Stimulated activated CD4-positive, alpha-beta T cell treated with anti-CD3 and anti-CD28 coated beads, Interleukin-15, amount 100 ng/mL, for 48 hours (primary cell): ENCODE measurements around the gene CTSO.

ENCODE experiments used
- DNase-seq, 2 donors: peaks; one replicate each; pipeline ENCODE4 v3.0.0-alpha.2; 2020; ENCODE audit warnings: low read depth in 2 of 2

Gene CTSO

GRCh38 chr4:155953151-155954117, at the start of gene CTSO:
CTSO (minus strand) TSS chr4:155953866; CDS start chr4:155953847, 19 bp downstream.
- DNase-seq, result peak; percentile 51 to 55

DNA sequence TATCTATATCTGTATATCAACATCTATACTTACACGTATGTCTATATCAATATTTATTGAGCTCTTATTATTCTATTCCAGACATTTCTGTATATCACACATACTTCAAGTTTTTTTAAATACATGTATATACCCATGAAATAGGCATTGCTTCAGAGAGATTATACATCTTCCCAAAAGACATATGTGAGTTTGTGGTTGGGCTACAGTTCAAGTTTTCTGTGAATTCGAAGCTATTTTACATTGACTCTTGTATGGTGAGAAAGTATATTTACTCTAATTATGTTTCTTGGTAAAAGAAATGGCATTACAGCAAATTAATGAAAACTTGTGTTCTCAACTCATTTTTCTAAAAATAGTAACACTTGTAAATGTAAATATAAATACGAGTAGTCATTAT, 46.8 kb upstream of the CTSO start:
- DNase-seq, result no peak

DNA sequence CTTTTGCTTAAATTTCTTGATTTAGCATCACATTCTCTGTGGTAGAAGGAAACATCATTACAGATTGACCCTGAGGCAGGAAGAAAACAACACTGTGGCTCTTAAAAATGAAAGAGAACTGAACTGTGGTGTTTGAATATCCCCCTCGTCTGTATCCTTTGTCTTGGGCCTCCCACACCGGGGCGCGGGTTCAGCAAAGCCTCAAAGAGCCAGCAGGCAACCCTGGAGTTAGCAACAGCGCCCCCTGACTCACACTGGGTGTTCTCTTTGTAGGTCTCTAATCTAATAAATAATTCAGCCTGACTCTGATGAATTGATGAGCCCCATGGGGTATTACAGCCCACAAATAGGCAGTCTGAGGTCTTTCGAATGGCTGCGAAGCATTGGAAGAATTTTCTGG, 46.1 kb upstream of the CTSO start:
- DNase-seq, result no peak

DNA sequence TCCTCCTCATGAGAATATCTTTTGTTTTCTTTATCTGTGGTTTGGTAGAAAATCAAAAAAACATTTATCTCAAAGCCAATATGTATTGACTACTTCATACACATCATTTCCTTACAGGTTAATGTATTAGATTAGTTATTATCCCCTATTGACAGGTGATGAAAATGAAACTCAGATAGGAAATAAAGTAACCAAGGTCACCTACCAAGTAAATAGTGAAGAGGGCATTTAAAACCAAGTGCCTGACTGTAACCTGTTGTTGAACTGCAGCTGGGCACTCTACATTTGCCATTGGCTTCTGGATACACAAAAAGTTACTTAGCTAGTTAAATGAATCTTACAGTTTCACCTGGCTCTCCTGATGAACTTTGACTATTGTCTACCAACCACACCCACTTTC, 41.4 kb upstream of the CTSO start:
- DNase-seq, result no peak

DNA sequence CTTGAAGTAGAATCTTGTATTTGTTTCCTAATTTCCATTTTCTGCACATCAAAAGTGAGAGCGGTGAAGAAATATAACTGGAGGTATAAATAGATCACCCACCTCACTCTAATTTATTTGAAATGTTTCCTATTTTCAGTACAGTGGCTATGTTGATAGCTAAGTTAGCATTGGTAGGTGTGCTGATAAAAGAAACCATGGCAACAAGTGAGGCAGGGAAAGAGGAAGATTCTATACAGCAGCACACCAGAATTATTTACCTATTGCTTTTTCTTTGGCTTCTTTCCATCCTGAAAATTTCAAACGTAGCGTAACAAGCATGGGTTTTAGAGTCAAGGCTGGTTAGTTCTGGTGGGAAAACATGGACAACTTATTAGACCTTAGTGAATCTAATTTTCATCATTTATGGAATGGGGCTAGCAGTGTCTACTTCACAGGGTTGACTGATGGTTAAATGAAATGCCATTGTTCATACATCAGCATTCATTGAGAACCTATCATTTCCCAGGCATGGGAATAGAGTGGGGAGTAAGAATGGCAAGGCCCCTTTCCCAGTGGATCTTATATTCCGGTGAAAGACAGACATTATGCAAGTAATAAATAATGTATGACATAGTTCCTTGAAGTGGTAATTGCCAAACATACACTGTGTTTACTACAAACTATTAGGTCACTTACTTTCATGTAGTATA, 30.6 kb upstream of the CTSO start:
- no peak for DNase-seq

DNA sequence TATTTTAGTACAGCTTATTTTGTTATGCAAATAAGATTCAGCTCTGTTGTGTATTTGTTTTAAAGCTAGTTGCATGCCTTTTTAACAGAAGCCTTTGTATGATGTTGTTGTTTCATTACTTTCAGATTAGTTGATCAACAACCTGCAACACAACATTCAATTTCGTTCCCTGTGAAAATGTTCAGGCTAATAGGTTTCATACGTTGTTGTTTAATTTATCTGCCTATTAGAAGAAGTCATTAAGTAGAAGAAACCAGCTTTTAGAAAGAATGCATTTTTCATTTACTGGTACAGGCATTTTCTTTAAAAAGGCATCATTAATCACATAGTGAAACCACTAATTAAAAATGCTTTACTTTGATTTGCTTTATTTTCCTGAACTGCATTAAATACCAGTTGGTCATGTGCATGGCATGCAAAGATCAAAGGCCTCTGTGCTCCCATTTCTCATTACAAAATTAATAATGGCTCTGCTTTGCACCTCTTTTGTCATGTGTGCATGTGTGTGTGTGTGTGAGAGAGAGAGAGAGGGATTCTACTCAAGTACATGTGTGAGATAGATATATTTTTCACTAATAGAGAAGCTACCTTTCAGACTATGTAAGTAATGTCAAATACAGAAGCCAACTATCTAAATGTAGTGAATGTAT, 29.2 kb upstream of the CTSO start:
- DNase-seq, result no peak

DNA sequence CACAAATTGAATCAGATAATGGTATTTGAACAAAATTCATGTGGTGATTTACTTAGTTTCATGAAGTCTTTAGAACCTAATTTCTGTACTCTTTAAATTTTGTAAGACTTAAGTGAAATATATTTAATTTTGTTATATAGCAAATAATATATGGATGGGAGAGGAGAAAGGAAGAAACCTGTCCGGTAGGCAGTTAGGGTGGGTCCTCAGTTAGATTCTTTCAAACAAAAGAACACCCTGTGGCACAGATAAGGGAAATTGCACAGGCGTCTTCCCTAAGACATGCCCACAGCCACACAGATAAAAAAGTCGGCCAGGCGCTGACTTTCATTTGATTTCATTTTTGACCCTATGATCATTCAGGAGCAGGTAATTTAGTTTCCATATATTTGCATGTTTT, 25.1 kb upstream of the CTSO start:
- DNase-seq, result no peak

GRCh38 chr4:155975511-155975910, 21.8 kb upstream of the CTSO start:
- no peak for DNase-seq

DNA sequence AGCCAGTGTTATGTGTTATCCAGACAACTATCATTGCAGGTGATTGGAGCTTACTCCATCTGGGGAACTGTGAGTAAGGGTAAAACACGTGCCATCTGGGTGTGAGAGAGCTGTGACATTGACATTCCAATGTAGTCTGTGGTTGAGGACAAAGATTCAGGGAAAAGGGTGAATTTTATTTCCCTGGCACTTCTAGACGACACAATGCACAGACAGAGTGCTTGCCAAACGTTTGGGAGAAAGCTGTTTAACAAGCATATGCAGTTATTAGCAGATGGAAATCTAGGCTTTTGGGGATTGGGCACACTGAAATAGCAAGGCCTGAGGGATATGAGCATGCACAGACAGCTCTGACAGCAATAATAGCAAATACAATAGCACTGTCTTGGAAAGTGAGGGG, 21.3 kb upstream of the CTSO start:
- DNase-seq, result no peak

DNA sequence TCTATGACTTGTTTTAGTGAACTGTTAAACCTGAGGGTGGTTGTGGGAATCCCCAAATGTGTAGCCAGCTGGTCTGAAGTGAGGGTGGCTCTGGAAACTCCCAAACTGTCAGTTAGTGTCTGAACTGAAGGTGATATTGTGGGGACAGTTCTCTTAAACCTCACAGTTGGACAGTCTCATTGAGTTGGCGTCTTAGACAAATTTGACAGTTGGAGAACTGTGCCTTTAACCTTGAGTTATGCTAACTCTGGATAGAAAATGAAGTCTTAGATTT, 20.7 kb upstream of the CTSO start:
- DNase-seq, result no peak

DNA sequence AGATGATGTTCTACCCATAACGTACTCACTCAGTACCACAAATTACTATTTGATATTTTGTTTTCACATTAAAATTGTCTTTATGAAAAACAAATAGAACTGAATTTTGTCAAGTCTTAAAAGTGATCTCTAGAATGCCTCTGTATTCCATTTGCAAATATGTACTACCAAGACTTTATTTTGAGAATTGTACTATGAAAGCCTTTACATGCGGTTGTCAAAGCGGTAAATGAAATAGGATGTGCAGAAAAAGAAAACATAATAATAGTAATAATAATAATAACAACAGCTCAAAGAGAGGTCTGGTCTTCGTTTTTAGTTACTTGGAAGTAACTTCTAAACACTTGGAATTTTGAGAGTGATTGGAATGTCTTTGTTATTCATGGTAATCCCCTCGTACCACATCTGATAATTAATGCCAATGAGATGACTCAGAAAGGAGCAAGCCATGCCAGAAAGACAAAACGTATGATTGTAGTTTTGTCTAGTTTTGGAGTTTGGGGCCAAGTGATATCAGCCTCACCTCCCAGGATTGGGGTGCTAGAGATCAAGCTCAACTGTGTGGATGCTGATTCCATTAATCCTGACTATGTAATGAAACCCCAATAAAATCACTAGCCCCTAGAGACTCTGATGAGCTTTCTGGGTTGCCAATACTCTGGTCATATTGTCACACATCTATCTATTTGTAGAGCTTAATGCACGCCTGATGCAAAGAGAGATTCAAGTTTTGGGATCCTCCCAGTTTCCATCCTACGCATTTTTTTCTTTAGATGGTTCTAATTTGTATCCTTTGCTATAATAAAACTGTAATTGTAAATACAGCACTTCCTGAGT, 20.2 kb upstream of the CTSO start:
- no peak for DNase-seq

DNA sequence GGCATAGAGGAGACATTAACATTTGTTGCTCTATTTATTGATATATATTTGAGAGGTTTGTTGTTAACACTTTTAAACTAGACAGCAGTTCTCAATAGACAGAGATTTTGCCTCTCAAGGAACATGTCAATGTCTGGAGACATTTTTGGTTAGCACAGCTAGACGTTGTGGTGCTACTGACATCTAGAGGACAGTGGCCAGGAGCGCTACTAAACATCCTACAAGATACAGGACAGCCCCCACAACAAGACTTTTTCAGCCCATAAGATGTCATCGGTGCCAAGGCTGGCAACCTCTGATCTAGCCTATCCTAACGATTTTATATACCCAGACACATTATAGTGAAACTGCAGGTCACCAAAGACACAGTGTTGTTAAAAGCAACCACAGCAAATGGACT, 18.4 kb upstream of the CTSO start:
- no peak for DNase-seq

DNA sequence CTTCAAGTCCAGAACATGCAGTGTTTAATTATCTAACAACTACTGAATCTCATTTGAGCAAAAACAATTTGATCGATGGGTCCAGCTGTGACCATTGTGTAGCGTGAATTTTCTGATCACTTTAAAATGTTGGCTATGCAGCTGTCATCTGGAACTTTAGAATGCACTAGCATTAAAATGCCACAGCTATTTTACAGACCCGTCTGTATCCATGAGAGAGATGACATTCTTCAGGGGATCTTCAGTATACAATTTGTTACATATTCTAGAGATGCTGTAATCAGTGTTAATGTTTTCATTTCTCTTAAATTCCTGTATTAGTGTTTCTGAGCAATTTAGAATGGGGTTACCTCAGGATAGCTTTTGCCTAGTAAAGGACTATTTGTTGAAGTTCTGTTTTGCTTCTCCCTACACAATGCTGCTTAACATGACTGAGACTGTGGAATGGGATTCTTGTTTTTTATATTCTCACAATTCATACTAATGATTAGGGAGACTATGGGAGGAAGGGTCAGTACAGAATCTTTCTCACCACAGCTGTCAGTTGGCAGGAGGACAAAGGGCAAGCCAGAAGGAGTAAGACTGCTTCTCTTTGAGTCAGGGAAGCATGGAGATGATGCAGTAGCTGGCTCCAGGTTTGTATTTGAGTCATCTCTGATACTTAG, 13.2 kb upstream of the CTSO start:
- no peak for DNase-seq

GRCh38 chr4:155966171-155966570, 12.5 kb upstream of the CTSO start:
- no peak for DNase-seq

- no peak for DNase-seq
Measured at GRCh38 chr4:155964016-155964891, 10.6 kb upstream of the CTSO start.

DNA sequence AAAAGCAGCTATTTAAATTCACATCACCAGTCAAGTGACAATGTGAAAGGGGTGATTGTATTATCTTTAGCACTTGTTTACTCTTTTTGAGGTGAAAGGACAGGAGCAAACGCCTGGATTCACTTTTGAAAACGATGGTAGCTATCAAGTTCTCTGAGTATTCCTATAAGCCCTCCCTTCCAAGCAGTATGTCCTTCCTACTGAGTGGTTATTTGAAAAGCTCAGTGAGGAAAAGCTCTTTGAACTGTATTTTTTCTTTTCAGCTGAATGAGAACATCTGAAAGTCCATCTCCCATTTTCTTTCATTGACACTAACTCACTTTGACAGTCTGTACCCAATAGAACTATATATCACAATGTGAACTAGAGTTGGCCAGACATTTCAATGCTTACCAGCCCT, 9.1 kb upstream of the CTSO start:
- no peak for DNase-seq

DNA sequence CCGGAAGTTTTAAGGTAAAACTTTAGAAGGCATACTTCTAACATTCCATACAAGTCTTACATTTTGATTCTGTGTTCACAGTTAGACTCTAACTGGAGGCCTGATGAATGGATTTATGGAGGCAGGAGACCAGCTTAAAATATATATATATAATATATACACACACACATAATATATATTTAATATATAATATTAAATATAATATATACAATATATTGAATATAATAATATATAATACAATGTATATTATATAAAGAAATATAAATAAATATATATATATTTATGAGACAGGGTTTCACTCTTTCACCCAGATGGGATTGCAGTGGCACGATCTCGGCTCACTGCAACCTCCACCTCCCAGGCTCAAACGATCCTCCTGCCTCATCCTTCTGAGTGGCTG, 7.9 kb upstream of the CTSO start:
- no peak for DNase-seq

- DNase-seq, result no peak
Measured at GRCh38 chr4:155960522-155960921, 6.9 kb upstream of the CTSO start.

GRCh38 chr4:155959417-155959816, 5.8 kb upstream of the CTSO start:
- no peak for DNase-seq

- DNase-seq, result no peak
Measured at GRCh38 chr4:155956461-155956860, 2.8 kb upstream of the CTSO start.
